Mucosa of stomach (tissue), 1 donor: ENCODE measurements around the gene EFNB1.

Experiments
- H3K27me3 ChIP-seq: one replicate; pipeline ENCODE4 v1.7.0; 2013; ENCODE audit warnings: mild to moderate bottlenecking, low read length; ENCODE audit not compliant: control insufficient read depth, insufficient read depth
- H3K36me3 ChIP-seq: one replicate; pipeline ENCODE4 v1.7.0; 2013; ENCODE audit warnings: low read length; ENCODE audit not compliant: control insufficient read depth, insufficient read depth
- H3K4me1 ChIP-seq: one replicate; pipeline ENCODE4 v1.7.0; 2013; ENCODE audit warnings: mild to moderate bottlenecking, low read length; ENCODE audit not compliant: control insufficient read depth, insufficient read depth
- H3K4me3 ChIP-seq: one replicate; pipeline ENCODE4 v1.7.0; 2013; ENCODE audit warnings: low read length
- H3K9ac ChIP-seq: one replicate; pipeline ENCODE4 v1.7.0; 2013; ENCODE audit warnings: mild to moderate bottlenecking, low read length, moderate library complexity
- H3K9me3 ChIP-seq: one replicate; pipeline ENCODE4 v1.7.0; 2013; ENCODE audit warnings: mild to moderate bottlenecking, low read length, moderate library complexity; ENCODE audit not compliant: control insufficient read depth
- donor health status: Pancreatic carcinoma.

EFNB1 gene

GRCh38 chrX:68839771-68840170 is 10.9 kb downstream of the EFNB1 start:
- H3K4me3 ChIP-seq = no peak overlapping the region
- no peaks in the 10 kb centered on the region for H3K27me3 ChIP-seq
- no peak overlapping the region for H3K9ac ChIP-seq
- no peaks in the 10 kb centered on the region for H3K36me3 ChIP-seq
- H3K4me1 ChIP-seq = peaks cover 66% of the 10 kb centered on the region
- no peaks in the 10 kb centered on the region for H3K9me3 ChIP-seq

DNA sequence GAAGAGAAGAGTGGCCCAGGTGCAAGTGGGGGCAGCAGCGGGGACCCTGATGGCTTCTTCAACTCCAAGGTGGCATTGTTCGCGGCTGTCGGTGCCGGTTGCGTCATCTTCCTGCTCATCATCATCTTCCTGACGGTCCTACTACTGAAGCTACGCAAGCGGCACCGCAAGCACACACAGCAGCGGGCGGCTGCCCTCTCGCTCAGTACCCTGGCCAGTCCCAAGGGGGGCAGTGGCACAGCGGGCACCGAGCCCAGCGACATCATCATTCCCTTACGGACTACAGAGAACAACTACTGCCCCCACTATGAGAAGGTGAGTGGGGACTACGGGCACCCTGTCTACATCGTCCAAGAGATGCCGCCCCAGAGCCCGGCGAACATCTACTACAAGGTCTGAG is 11.4 kb downstream of the EFNB1 start:
- Histone ChIP-seq H3K36me3 (no peaks in the 10 kb centered on the region), H3K4me3 (no peak overlapping the region), H3K27me3 (no peaks in the 10 kb centered on the region), H3K9me3 (no peaks in the 10 kb centered on the region), H3K4me1 (peaks cover 61% of the 10 kb centered on the region), H3K9ac (no peak overlapping the region)

- H3K9me3 ChIP-seq = no peaks in the 10 kb centered on the region
- peaks cover 59% of the 10 kb centered on the region for H3K4me1 ChIP-seq
- no peak overlapping the region for H3K4me3 ChIP-seq
- no peaks in the 10 kb centered on the region for H3K27me3 ChIP-seq
- H3K36me3 ChIP-seq = no peaks in the 10 kb centered on the region
- no peak overlapping the region for H3K9ac ChIP-seq
These were observed 12.6 kb downstream of the EFNB1 start for GRCh38 chrX:68841251-68842049.

GRCh38 chrX:68842351-68842750 is 13.5 kb downstream of the EFNB1 start:
- Histone ChIP-seq H3K27me3 (no peaks in the 10 kb centered on the region), H3K4me1 (peaks cover 55% of the 10 kb centered on the region), H3K36me3 (no peaks in the 10 kb centered on the region), H3K9ac (no peak overlapping the region), H3K4me3 (no peak overlapping the region), H3K9me3 (no peaks in the 10 kb centered on the region)

DNA sequence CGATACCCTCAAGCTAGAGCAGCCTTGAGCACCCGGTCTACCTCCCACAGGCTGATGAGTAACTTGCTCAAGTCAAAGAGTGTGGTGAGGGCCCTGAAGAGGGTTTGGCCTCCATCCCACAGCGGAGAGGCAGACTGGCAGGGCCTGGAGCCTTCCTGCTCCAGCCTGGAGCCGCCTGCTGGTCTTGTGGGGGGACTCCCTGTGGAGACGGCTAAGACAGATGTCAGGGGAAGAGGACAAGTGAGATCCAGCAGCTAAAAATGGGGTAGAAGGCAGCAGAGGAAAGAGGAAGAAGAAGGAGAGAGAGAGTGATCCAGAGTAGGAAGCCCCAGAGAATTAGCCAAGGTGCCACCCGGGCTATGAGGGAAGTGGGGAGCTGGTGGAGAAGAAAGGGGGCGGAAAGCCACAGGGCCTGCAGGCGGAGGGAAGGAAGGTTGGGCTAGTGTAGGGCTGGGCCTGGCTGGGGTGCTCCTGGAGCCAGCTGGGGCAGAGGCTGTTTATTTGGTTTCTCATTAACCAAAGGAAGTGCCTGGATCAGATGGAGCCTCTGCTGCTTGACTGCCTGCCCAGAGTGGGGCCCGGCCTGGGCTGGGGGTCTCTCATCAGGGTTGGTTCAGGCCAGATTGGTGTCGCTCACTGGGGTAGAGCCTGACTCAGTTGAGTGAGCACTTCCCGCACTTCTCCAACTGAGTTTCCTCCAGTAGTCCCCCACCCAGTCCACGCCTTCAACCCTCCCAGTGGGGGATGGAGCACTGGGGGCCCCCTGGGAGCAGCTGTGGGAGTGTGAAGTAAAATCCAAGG is 14.2 kb downstream of the EFNB1 start:
- Histone ChIP-seq H3K9me3 (no peaks in the 10 kb centered on the region), H3K9ac (peak overlapping the region; percentile 43), H3K4me3 (no peak overlapping the region), H3K36me3 (no peaks in the 10 kb centered on the region), H3K27me3 (no peaks in the 10 kb centered on the region), H3K4me1 (peaks cover 49% of the 10 kb centered on the region)

GRCh38 chrX:68843992-68844391 is 15.2 kb downstream of the EFNB1 start:
- Histone ChIP-seq H3K36me3 (no peaks in the 10 kb centered on the region), H3K4me1 (peaks cover 48% of the 10 kb centered on the region), H3K9me3 (no peaks in the 10 kb centered on the region), H3K4me3 (no peak overlapping the region), H3K9ac (no peak overlapping the region), H3K27me3 (no peaks in the 10 kb centered on the region)

DNA sequence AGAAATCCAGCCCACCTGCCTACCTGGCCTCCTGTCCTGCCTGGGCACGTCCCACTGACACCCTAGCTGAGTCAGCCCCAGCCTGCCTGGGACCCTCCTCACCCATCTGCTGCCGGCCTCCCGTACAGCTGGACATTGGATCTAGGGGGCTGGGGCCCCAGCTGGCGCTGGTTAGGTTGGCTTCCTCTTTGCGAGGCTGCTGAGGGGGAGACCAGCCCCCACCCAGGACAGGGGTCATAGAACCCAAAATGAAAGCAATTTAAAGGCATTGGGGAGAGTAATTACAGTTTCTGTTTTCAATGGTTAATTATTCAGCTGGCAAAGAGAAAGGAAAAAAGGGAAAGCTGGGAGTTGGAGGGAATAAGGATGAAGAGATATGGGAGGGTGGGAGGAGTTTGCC is 15.8 kb downstream of the EFNB1 start:
- no peaks in the 10 kb centered on the region for H3K36me3 ChIP-seq
- no peak overlapping the region for H3K9ac ChIP-seq
- H3K4me1 ChIP-seq = peaks cover 51% of the 10 kb centered on the region
- no peaks in the 10 kb centered on the region for H3K9me3 ChIP-seq
- H3K4me3 ChIP-seq = no peak overlapping the region
- H3K27me3 ChIP-seq = no peaks in the 10 kb centered on the region

GRCh38 chrX:68846536-68846935 is 17.7 kb downstream of the EFNB1 start:
- Histone ChIP-seq H3K9me3 (no peaks in the 10 kb centered on the region), H3K36me3 (no peaks in the 10 kb centered on the region), H3K27me3 (no peaks in the 10 kb centered on the region), H3K4me3 (no peak overlapping the region), H3K4me1 (peaks cover 41% of the 10 kb centered on the region), H3K9ac (no peak overlapping the region)

DNA sequence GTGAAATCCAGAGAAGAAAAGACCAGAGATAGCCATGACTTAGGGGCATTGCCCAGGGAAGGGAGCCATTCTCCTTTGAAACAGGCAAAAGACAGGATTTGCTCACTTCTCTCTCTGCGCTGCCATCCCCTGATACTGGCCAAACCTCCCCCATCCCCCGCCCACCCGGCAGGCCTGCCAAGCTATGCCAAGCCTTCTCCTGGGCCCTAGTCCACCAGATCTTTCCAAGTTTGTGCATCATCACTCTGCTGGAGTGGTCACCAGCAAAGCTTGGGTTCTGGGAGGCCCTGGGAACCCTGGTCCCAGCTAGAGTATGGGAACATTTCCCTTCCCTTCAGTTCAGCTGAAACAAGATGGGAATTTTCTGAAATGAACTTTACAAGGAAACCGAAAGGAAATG is 18.4 kb downstream of the EFNB1 start:
- Histone ChIP-seq H3K9ac (no peak overlapping the region), H3K27me3 (no peaks in the 10 kb centered on the region), H3K4me3 (no peak overlapping the region), H3K36me3 (no peaks in the 10 kb centered on the region), H3K4me1 (peaks cover 35% of the 10 kb centered on the region), H3K9me3 (no peaks in the 10 kb centered on the region)

- Histone ChIP-seq H3K9ac (no peak overlapping the region), H3K4me3 (no peak overlapping the region), H3K36me3 (no peaks in the 10 kb centered on the region), H3K9me3 (no peaks in the 10 kb centered on the region), H3K27me3 (no peaks in the 10 kb centered on the region), H3K4me1 (peaks cover 23% of the 10 kb centered on the region)
These were observed 19.5 kb downstream of the EFNB1 start for GRCh38 chrX:68848189-68848940.

GRCh38 chrX:68851082-68851481 is 22.3 kb downstream of the EFNB1 start:
- Histone ChIP-seq H3K27me3 (no peaks in the 10 kb centered on the region), H3K9ac (no peak overlapping the region), H3K4me1 (peaks cover 10% of the 10 kb centered on the region), H3K4me3 (no peak overlapping the region), H3K36me3 (no peaks in the 10 kb centered on the region), H3K9me3 (no peaks in the 10 kb centered on the region)

- no peaks in the 10 kb centered on the region for H3K27me3 ChIP-seq
- no peak overlapping the region for H3K9ac ChIP-seq
- no peaks in the 10 kb centered on the region for H3K36me3 ChIP-seq
- H3K9me3 ChIP-seq = no peaks in the 10 kb centered on the region
- no peak overlapping the region for H3K4me3 ChIP-seq
- H3K4me1 ChIP-seq = peaks cover 10% of the 10 kb centered on the region
These were observed 23.2 kb downstream of the EFNB1 start for GRCh38 chrX:68852046-68852445.
